ENCODE data around the gene ROBO1. TPM values are rescaled to one million over a fixed set of nuclear protein-coding genes. Genes with fewer than 3 reads are reported as not detected.

Gene ROBO1
- total and polyA plus RNA-seq, 2 donors (not counting 1 experiment from before 2014, with no cell fraction given), result 0.27 to 3.2 TPM

DNA sequence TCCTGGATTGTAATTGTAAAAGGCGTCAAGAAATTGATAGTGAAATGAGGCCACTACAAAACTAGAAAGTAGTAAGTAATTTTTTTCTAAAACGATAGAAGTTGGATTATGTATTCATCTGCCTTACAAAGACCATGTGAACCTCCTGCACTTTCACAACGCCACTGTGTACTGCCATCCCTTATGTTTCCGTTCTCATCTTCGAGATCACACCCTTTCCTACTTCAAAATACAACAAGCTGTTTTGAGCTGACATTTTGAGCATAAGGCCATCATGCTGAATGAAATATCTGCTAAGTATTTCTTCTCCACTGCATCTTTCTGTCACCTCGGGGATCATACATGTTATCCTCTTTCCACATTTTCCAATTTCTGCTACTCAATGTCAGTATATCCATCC, 885.5 kb downstream of the ROBO1 start:
- no peaks in the 10 kb centered on the region for H3K4me1 Mint-ChIP-seq
- intact Hi-C loops (cut with micrococcal nuclease), result no loop called here
- H3K9me3 Mint-ChIP-seq (ENCODE audit: insufficient read depth), result no peaks in the 10 kb centered on the region
- Histone ChIP-seq H4K20me1 (ENCODE audit: control insufficient read depth, insufficient read depth, low read length, poor library complexity, severe bottlenecking) (no peaks in the 10 kb centered on the region), H3K9me3 (ENCODE audit: control extremely low read depth in 1 of 3, control insufficient read depth in 2 of 3, insufficient read depth in 1 of 3, low read length in 2 of 3) (no peaks in the 10 kb centered on the region), H3K79me2 (ENCODE audit: control insufficient read depth, insufficient read depth, low read length) (no peaks in the 10 kb centered on the region), H3K9ac (ENCODE audit: low read length) (no peak overlapping the region), H3K4me3 (ENCODE audit: control extremely low read depth in 1 of 5, extremely low read depth in 1 of 5, insufficient read depth in 1 of 5, low read depth in 2 of 5, low read length in 4 of 5) (no peak overlapping the region), H2AFZ (ENCODE audit: insufficient read depth, low read depth, low read length, poor library complexity, severe bottlenecking) (no peak overlapping the region), H3K4me1 (ENCODE audit: control insufficient read depth in 2 of 2, insufficient read depth in 2 of 2, low read length in 2 of 2) (no peaks in the 10 kb centered on the region), H3K27ac (ENCODE audit: low read length in 2 of 2) (no peak overlapping the region), H3K36me3 (replicated peaks in 1 of 2; ENCODE audit: control extremely low read depth in 1 of 2, control insufficient read depth in 1 of 2, extremely low read depth in 1 of 2, insufficient read depth in 2 of 2, low read length in 1 of 2) (no peaks in the 10 kb centered on the region), H3K4me2 (replicated peaks; ENCODE audit: low read depth, low read length, poor library complexity, severe bottlenecking) (no peak overlapping the region), H3K27me3 (replicated peaks in 1 of 4; ENCODE audit: control extremely low read depth in 1 of 4, control insufficient read depth in 3 of 4, insufficient read depth in 4 of 4, low read length in 3 of 4) (no peaks in the 10 kb centered on the region)
- H3K4me3 Mint-ChIP-seq, result no peak overlapping the region
- no peak for ATAC-seq (ENCODE audit: low read depth)
- no peak for TF ChIP-seq EZH2 (IDR thresholded peaks at IDR 0.05; ENCODE audit: borderline replicate concordance, insufficient read depth, low read depth, low read length, poor library complexity, severe bottlenecking)
- TF ChIP-seq, protein P1, sequence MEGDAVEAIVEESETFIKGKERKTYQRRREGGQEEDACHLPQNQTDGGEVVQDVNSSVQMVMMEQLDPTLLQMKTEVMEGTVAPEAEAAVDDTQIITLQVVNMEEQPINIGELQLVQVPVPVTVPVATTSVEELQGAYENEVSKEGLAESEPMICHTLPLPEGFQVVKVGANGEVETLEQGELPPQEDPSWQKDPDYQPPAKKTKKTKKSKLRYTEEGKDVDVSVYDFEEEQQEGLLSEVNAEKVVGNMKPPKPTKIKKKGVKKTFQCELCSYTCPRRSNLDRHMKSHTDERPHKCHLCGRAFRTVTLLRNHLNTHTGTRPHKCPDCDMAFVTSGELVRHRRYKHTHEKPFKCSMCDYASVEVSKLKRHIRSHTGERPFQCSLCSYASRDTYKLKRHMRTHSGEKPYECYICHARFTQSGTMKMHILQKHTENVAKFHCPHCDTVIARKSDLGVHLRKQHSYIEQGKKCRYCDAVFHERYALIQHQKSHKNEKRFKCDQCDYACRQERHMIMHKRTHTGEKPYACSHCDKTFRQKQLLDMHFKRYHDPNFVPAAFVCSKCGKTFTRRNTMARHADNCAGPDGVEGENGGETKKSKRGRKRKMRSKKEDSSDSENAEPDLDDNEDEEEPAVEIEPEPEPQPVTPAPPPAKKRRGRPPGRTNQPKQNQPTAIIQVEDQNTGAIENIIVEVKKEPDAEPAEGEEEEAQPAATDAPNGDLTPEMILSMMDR (IDR thresholded peaks at IDR 0.05), result no peak
- ChIA-PET CTCF (no interaction called here), POLR2A (no interaction called here)
- H3K27ac Mint-ChIP-seq, result no peak overlapping the region
- no peaks in the 10 kb centered on the region for H3K27me3 Mint-ChIP-seq
- WGBS (ENCODE audit: insufficient coverage), result 85% methylated on average over 5 of the region's 6 CpGs
- DNase-seq, result no peak

DNA sequence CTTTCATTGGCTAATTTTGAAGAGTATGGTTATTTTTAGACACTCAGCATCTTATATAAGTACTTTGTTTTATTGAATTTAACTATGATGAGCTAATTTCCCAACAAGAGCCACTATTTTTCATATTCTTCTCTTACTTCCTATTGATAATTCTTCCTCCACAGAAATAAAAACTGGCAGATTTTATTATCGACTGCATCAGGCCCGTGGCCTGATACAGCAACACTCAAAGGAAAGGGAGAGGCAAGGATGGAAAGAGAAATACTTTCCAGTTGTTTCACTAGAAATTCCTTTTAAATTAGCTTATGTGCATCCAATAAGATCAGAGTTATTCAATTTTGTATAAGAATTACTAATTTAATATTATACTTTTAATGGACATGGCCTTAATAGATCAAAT, 886.3 kb downstream of the ROBO1 start:
- H3K27me3 ChIP-seq (replicated peaks in 1 of 4; ENCODE audit: control extremely low read depth in 1 of 4, control insufficient read depth in 3 of 4, insufficient read depth in 4 of 4, low read length in 3 of 4), result no peaks in the 10 kb centered on the region
- H3K4me2 ChIP-seq (replicated peaks; ENCODE audit: low read depth, low read length, poor library complexity, severe bottlenecking), result no peak overlapping the region
- CTCF ChIA-PET, result no interaction called here
- POLR2A ChIA-PET, result no interaction called here
- intact Hi-C loops (cut with micrococcal nuclease), result no loop called here
- Mint-ChIP-seq H3K9me3 (ENCODE audit: insufficient read depth) (peaks cover 1% of the 10 kb centered on the region), H3K27ac (no peak overlapping the region), H3K27me3 (no peaks in the 10 kb centered on the region), H3K4me3 (no peak overlapping the region), H3K4me1 (no peaks in the 10 kb centered on the region)
- no peak for ATAC-seq (ENCODE audit: low read depth)
- H3K4me3 ChIP-seq (ENCODE audit: control extremely low read depth in 1 of 5, extremely low read depth in 1 of 5, insufficient read depth in 1 of 5, low read depth in 2 of 5, low read length in 4 of 5), result no peak overlapping the region
- DNase-seq, result no peak
- no CpG with 5 or more reads among the region's 2 CpGs for WGBS (ENCODE audit: insufficient coverage)
- no peaks in the 10 kb centered on the region for H3K79me2 ChIP-seq (ENCODE audit: control insufficient read depth, insufficient read depth, low read length)
- H3K9me3 ChIP-seq (ENCODE audit: control extremely low read depth in 1 of 3, control insufficient read depth in 2 of 3, insufficient read depth in 1 of 3, low read length in 2 of 3), result no peaks in the 10 kb centered on the region
- H2AFZ ChIP-seq (ENCODE audit: insufficient read depth, low read depth, low read length, poor library complexity, severe bottlenecking), result no peak overlapping the region
- no peaks in the 10 kb centered on the region for H3K4me1 ChIP-seq (ENCODE audit: control insufficient read depth in 2 of 2, insufficient read depth in 2 of 2, low read length in 2 of 2)
- no peak overlapping the region for H3K9ac ChIP-seq (ENCODE audit: low read length)
- no peaks in the 10 kb centered on the region for H3K36me3 ChIP-seq (replicated peaks in 1 of 2; ENCODE audit: control extremely low read depth in 1 of 2, control insufficient read depth in 1 of 2, extremely low read depth in 1 of 2, insufficient read depth in 2 of 2, low read length in 1 of 2)
- TF ChIP-seq EZH2 (IDR thresholded peaks at IDR 0.05; ENCODE audit: borderline replicate concordance, insufficient read depth, low read depth, low read length, poor library complexity, severe bottlenecking), result no peak
- TF ChIP-seq, protein P1 (IDR thresholded peaks at IDR 0.05), result no peak
- H4K20me1 ChIP-seq (ENCODE audit: control insufficient read depth, insufficient read depth, low read length, poor library complexity, severe bottlenecking), result no peaks in the 10 kb centered on the region
- H3K27ac ChIP-seq (ENCODE audit: low read length in 2 of 2), result no peak overlapping the region

Measured in B cell (primary cell).